Measurements from ENCODE around the gene ABCG4.

DNA sequence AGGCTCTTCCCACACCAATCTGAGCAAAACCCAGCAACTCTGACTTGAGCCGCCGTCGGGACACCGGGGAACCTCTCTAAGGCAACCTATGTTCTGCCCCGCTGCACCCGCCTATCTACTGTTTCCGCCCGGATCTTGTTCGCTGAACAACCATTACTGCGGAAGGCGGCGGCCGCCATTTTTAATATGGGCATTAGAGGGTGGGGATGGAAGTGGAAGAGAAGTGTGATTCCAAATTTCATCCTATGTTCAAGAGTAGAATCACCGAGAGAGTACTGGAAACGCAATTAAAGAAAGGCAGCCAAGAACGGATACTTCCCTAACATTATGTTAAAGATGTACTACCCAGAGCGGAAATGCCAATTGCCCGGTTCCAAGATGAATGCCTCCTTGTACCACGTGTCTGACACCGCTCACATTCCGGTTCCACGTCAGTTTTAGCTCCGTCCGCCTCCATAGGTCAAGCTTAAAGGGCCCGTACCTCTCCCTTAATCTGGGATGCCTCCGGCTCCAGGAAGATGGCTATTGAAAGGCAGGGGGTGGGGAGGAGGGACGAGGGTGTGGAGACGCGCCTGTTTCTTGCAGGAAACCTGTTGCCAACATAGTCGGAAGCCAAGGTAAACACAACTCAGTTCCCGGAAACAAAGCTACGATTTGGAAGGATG lies 47.0 kb upstream of the ABCG4 start, which contains the start of gene DPAGT1:
- TF ChIP-seq, protein P1, sequence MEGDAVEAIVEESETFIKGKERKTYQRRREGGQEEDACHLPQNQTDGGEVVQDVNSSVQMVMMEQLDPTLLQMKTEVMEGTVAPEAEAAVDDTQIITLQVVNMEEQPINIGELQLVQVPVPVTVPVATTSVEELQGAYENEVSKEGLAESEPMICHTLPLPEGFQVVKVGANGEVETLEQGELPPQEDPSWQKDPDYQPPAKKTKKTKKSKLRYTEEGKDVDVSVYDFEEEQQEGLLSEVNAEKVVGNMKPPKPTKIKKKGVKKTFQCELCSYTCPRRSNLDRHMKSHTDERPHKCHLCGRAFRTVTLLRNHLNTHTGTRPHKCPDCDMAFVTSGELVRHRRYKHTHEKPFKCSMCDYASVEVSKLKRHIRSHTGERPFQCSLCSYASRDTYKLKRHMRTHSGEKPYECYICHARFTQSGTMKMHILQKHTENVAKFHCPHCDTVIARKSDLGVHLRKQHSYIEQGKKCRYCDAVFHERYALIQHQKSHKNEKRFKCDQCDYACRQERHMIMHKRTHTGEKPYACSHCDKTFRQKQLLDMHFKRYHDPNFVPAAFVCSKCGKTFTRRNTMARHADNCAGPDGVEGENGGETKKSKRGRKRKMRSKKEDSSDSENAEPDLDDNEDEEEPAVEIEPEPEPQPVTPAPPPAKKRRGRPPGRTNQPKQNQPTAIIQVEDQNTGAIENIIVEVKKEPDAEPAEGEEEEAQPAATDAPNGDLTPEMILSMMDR (IDR thresholded peaks at IDR 0.05): peak in 1 of 6 experiments; percentile 2
- TF ChIP-seq POLR2A (IDR thresholded peaks at IDR 0.05): peak in 1 of 2 donors; percentile 50

Measured in thyroid gland (tissue), 4 donors.